ENCODE data around the gene AKR1C3. TPM values are rescaled to one million over a fixed set of nuclear protein-coding genes. Genes with fewer than 3 reads are reported as not detected.
"Not testable (repeated sequence)": the region's sequence is repeated elsewhere in the genome, so short reads cannot be mapped to it uniquely, and the experiment has no call there.

The AKR1C3 gene
- total RNA-seq (10 to 100 TPM in 1 of 5 donors, 1 to 10 TPM in 4; 1.1 to 13.6 (median 4.2) TPM), total RNA-seq (0.16 to 11.4 (median 1.7) reads per million in 29 experiments)
- total RNA-seq (2013): 15.4 TPM

- peak in 8 of 35 experiments; percentile 1 to 52 (median 6) for DNase-seq
- H3K4me1 Mint-ChIP-seq: peaks cover 5 to 10% (median 6%) of the 10 kb centered on the region in 3 donors
- no peak within 1 kb of the TSS for H3K27ac Mint-ChIP-seq
- Histone ChIP-seq H3K27ac (ENCODE audit: low read length) (no peak within 1 kb of the TSS), H3K36me3 (ENCODE audit: control insufficient read depth in 2 of 2, extremely low read depth in 1 of 2, insufficient read depth in 1 of 2, low read length in 1 of 2) (no peaks in the 10 kb centered on the region), H3K4me3 (ENCODE audit: control insufficient read depth in 1 of 2, extremely low read depth in 1 of 2, low read length in 1 of 2) (peak within 1 kb of the TSS; percentile 57 to 64), H3K9me3 (no peaks in the 10 kb centered on the region), H3K4me1 (ENCODE audit: control insufficient read depth in 1 of 2, extremely low read depth in 1 of 2, insufficient read depth in 2 of 2, low read length in 2 of 2) (no peaks in the 10 kb centered on the region), H3K27me3 (replicated peaks in 1 of 2; ENCODE audit: control insufficient read depth in 2 of 2, extremely low read depth in 1 of 2, insufficient read depth in 2 of 2, low read length in 1 of 2) (no peaks in the 10 kb centered on the region)
- peak within 1 kb of the TSS; percentile 66 to 76 (median 70) for H3K4me3 Mint-ChIP-seq
- WGBS (ENCODE audit: insufficient coverage): 27% methylated on average over 2 of the region's 9 CpGs
- peaks cover 10 to 14% of the 10 kb centered on the region in 2 donors for H3K27me3 Mint-ChIP-seq
- no peaks in the 10 kb centered on the region for H3K36me3 Mint-ChIP-seq
- POLR2A ChIA-PET: interaction anchor here in 1 of 2 donors (0.6 kb wide), 1 partner anchor 289 kb away, joined by 8 read pairs; no protein-coding TSS in a partner anchor
- peaks cover 4 to 14% (median 9%) of the 10 kb centered on the region in 3 donors for H3K9me3 Mint-ChIP-seq
- ATAC-seq (replicated peaks in 1 of 4): peak; percentile 78 to 89 (median 86)
- CTCF ChIA-PET: interaction anchor here (0.6 to 2.0 kb wide), 3 partner anchors 245 to 1857 kb away, joined by 3 to 6 read pairs (median 3); no protein-coding TSS in a partner anchor
Observed at GRCh38 chr10:5094265-5095205, at the start of gene AKR1C3. AKR1C3 (plus strand) TSS chr10:5094414; CDS start chr10:5094445, 31 bp downstream.

- Histone ChIP-seq H3K36me3 (ENCODE audit: control insufficient read depth in 2 of 2, extremely low read depth in 1 of 2, insufficient read depth in 1 of 2, low read length in 1 of 2) (no peaks in the 10 kb centered on the region), H3K27me3 (replicated peaks in 1 of 2; ENCODE audit: control insufficient read depth in 2 of 2, extremely low read depth in 1 of 2, insufficient read depth in 2 of 2, low read length in 1 of 2) (no peaks in the 10 kb centered on the region), H3K4me3 (ENCODE audit: control insufficient read depth in 1 of 2, extremely low read depth in 1 of 2, low read length in 1 of 2) (no peak overlapping the region), H3K4me1 (ENCODE audit: control insufficient read depth in 1 of 2, extremely low read depth in 1 of 2, insufficient read depth in 2 of 2, low read length in 2 of 2) (no peaks in the 10 kb centered on the region), H3K27ac (ENCODE audit: low read length) (no peak overlapping the region), H3K9me3 (no peaks in the 10 kb centered on the region)
- WGBS (ENCODE audit: insufficient coverage): 89% methylated on average over 4 of the region's 9 CpGs
- no peaks in the 10 kb centered on the region for H3K4me1 Mint-ChIP-seq
- no peaks in the 10 kb centered on the region for H3K9me3 Mint-ChIP-seq
- ATAC-seq (replicated peaks in 1 of 4) (no peak), DNase-seq (no peak)
- H3K36me3 Mint-ChIP-seq: no peaks in the 10 kb centered on the region
- ChIA-PET CTCF (no interaction called here), POLR2A (no interaction called here)
- H3K4me3 Mint-ChIP-seq: no peak overlapping the region
- H3K27me3 Mint-ChIP-seq: peaks cover 0 to 2% of the 10 kb centered on the region in 2 donors
- H3K27ac Mint-ChIP-seq: no peak overlapping the region
Observed at GRCh38 chr10:5045095-5045494, 49.1 kb upstream of the AKR1C3 start.

GRCh38 chr10:5046410-5046809, 47.8 kb upstream of the AKR1C3 start:
- WGBS (ENCODE audit: insufficient coverage): 76% methylated on average over 3 of the region's 6 CpGs
- Histone ChIP-seq H3K4me1 (ENCODE audit: control insufficient read depth in 1 of 2, extremely low read depth in 1 of 2, insufficient read depth in 2 of 2, low read length in 2 of 2) (no peaks in the 10 kb centered on the region), H3K27ac (ENCODE audit: low read length) (no peak overlapping the region), H3K36me3 (ENCODE audit: control insufficient read depth in 2 of 2, extremely low read depth in 1 of 2, insufficient read depth in 1 of 2, low read length in 1 of 2) (no peaks in the 10 kb centered on the region), H3K27me3 (replicated peaks in 1 of 2; ENCODE audit: control insufficient read depth in 2 of 2, extremely low read depth in 1 of 2, insufficient read depth in 2 of 2, low read length in 1 of 2) (no peaks in the 10 kb centered on the region), H3K9me3 (no peaks in the 10 kb centered on the region), H3K4me3 (ENCODE audit: control insufficient read depth in 1 of 2, extremely low read depth in 1 of 2, low read length in 1 of 2) (no peak overlapping the region)
- Mint-ChIP-seq H3K27ac (no peak overlapping the region), H3K9me3 (no peaks in the 10 kb centered on the region), H3K27me3 (no peaks in the 10 kb centered on the region), H3K4me1 (no peaks in the 10 kb centered on the region), H3K4me3 (no peak overlapping the region), H3K36me3 (no peaks in the 10 kb centered on the region)
- CTCF ChIA-PET: no interaction called here
- POLR2A ChIA-PET: no interaction called here
- DNase-seq (no peak), ATAC-seq (replicated peaks in 1 of 4) (no peak)

- H3K36me3 ChIP-seq (ENCODE audit: control insufficient read depth in 2 of 2, extremely low read depth in 1 of 2, insufficient read depth in 1 of 2, low read length in 1 of 2); DNase-seq; H3K4me1 ChIP-seq (ENCODE audit: control insufficient read depth in 1 of 2, extremely low read depth in 1 of 2, insufficient read depth in 2 of 2, low read length in 2 of 2); H3K36me3 Mint-ChIP-seq; H3K27ac Mint-ChIP-seq; POLR2A ChIA-PET; H3K27me3 Mint-ChIP-seq; H3K27me3 ChIP-seq (replicated peaks in 1 of 2; ENCODE audit: control insufficient read depth in 2 of 2, extremely low read depth in 1 of 2, insufficient read depth in 2 of 2, low read length in 1 of 2); H3K27ac ChIP-seq (ENCODE audit: low read length); H3K4me3 Mint-ChIP-seq; H3K4me1 Mint-ChIP-seq; H3K9me3 Mint-ChIP-seq; ATAC-seq (replicated peaks in 1 of 4); H3K4me3 ChIP-seq (ENCODE audit: control insufficient read depth in 1 of 2, extremely low read depth in 1 of 2, low read length in 1 of 2); H3K9me3 ChIP-seq: not testable (repeated sequence)
- WGBS (ENCODE audit: insufficient coverage): 100% methylated on average over 1 of the region's 5 CpGs
- CTCF ChIA-PET: interaction anchor here (0.6 to 0.7 kb wide), 2 partner anchors 396 to 817 kb away, joined by 3 read pairs; no protein-coding TSS in a partner anchor
Observed at GRCh38 chr10:5047055-5047454, 47.2 kb upstream of the AKR1C3 start.

GRCh38 chr10:5047912-5048628, 46.1 kb upstream of the AKR1C3 start:
- no peaks in the 10 kb centered on the region for H3K36me3 ChIP-seq (ENCODE audit: control insufficient read depth in 2 of 2, extremely low read depth in 1 of 2, insufficient read depth in 1 of 2, low read length in 1 of 2)
- CTCF ChIA-PET: interaction anchor here in 1 of 2 donors (0.6 kb wide), 1 partner anchor 395 kb away, joined by 3 read pairs; no protein-coding TSS in a partner anchor
- Mint-ChIP-seq H3K27ac (no peak overlapping the region), H3K36me3 (no peaks in the 10 kb centered on the region), H3K4me1 (no peaks in the 10 kb centered on the region), H3K4me3 (no peak overlapping the region), H3K27me3 (no peaks in the 10 kb centered on the region), H3K9me3 (no peaks in the 10 kb centered on the region)
- ATAC-seq (replicated peaks in 1 of 4) (no peak), DNase-seq (no peak)
- H3K4me1 ChIP-seq (ENCODE audit: control insufficient read depth in 1 of 2, extremely low read depth in 1 of 2, insufficient read depth in 2 of 2, low read length in 2 of 2): no peaks in the 10 kb centered on the region
- H3K9me3 ChIP-seq: no peaks in the 10 kb centered on the region
- no peaks in the 10 kb centered on the region for H3K27me3 ChIP-seq (replicated peaks in 1 of 2; ENCODE audit: control insufficient read depth in 2 of 2, extremely low read depth in 1 of 2, insufficient read depth in 2 of 2, low read length in 1 of 2)
- H3K27ac ChIP-seq (ENCODE audit: low read length): no peak overlapping the region
- H3K4me3 ChIP-seq (ENCODE audit: control insufficient read depth in 1 of 2, extremely low read depth in 1 of 2, low read length in 1 of 2): no peak overlapping the region
- no CpG with 5 or more reads among the region's 1 CpG for WGBS (ENCODE audit: insufficient coverage)
- POLR2A ChIA-PET: no interaction called here

GRCh38 chr10:5052951-5053500, 41.2 kb upstream of the AKR1C3 start:
- H3K4me1 ChIP-seq (ENCODE audit: control insufficient read depth in 1 of 2, extremely low read depth in 1 of 2, insufficient read depth in 2 of 2, low read length in 2 of 2); H3K27me3 Mint-ChIP-seq; H3K27me3 ChIP-seq (replicated peaks in 1 of 2; ENCODE audit: control insufficient read depth in 2 of 2, extremely low read depth in 1 of 2, insufficient read depth in 2 of 2, low read length in 1 of 2); H3K36me3 Mint-ChIP-seq; POLR2A ChIA-PET; H3K9me3 Mint-ChIP-seq; CTCF ChIA-PET; H3K27ac ChIP-seq (ENCODE audit: low read length); DNase-seq; ATAC-seq (replicated peaks in 1 of 4); H3K4me3 Mint-ChIP-seq; H3K9me3 ChIP-seq; H3K4me3 ChIP-seq (ENCODE audit: control insufficient read depth in 1 of 2, extremely low read depth in 1 of 2, low read length in 1 of 2); H3K27ac Mint-ChIP-seq; H3K36me3 ChIP-seq (ENCODE audit: control insufficient read depth in 2 of 2, extremely low read depth in 1 of 2, insufficient read depth in 1 of 2, low read length in 1 of 2); H3K4me1 Mint-ChIP-seq: not testable (repeated sequence)
- WGBS (ENCODE audit: insufficient coverage): 97% methylated on average over 12 of the region's 16 CpGs

Measured in T-cell (primary cell).